NCI-H187 (cell line): ENCODE results near the gene SPDYE8.
"Not testable (repeated sequence)": the region's sequence is repeated elsewhere in the genome, so short reads cannot be mapped to it uniquely, and the experiment has no call there.

Experiments used
- DNase-seq, 2 experiments: peaks; one replicate each; lab custom pipeline; 2025; lab: John Stamatoyannopoulos, UW

SPDYE8 gene, protein sequence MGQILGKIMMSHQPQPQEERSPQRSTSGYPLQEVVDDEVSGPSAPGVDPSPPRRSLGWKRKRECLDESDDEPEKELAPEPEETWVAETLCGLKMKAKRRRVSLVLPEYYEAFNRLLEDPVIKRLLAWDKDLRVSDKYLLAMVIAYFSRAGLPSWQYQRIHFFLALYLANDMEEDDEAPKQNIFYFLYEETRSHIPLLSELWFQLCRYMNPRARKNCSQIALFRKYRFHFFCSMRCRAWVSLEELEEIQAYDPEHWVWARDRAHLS

GRCh38 chr7:73029666-73030065 is at the start of gene SPDYE8:
Gene SPDYE8, minus strand, starts transcription at chr7:73029766. Its CDS starts 1,800 bp downstream, at chr7:73027966.
- not testable (repeated sequence) for DNase-seq

DNA sequence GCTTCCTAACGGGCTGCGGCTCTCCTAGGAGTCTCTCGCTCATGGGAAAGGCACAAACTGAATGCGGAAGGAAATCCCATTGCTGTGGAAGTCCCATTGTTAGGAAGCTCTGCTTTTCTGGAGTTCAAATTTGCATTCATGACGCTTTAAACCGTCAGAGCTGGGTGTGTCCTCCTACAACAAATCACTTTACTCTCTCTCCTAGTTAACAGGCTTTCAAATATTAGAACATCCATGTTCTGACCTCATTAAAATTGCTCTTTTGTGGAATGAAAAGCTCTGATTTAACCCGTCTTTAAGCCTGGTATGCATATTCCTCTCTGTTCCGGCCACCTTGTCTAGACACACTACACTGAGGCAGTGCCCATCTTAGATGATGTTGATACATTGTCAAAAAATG is 28.2 kb upstream of the SPDYE8 start, which contains the start of gene SPDYE11:
Gene SPDYE11 (minus strand): TSS at position 101 of the 400 bp plus-strand sequence. CDS start 1,800 bp downstream, outside the sequence.
- not testable (repeated sequence) for DNase-seq

GRCh38 chr7:73006491-73006890 is 23.1 kb downstream of the SPDYE8 start:
- DNase-seq: not testable (repeated sequence)

DNA sequence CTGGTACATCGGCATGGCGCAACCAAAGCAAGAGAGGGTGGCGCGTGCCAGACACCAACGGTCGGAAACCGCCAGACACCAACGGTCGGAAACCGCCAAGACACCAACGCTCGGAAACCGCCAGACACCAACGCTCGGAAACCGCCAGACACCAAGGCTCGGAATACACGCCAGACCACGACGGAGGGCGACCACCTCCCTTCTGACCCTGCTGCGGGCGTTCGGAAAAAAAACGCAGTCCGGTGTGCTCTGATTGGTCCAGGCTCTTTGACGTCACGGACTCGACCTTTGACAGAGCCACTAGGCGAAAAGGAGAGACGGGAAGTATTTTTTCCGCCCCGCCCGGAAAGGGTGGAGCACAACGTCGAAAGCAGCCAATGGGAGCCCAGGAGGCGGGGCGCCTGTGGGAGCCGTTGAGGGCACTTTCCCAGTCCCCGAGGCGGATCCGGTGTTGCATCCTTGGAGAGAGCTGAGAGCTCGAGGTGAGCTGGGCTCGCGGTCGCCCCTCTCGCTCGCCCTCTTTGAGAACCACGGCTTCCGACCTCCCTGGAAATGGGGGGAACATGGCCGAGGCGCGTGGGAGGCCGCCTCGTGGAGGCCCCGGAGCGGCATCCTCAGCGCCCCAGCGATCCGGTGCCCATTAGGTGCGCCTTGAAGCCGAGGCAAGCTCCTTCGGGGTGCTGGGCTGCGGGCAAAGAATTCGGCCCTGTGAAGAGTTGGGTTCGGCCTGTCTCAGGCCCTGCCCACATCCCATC is 23.7 kb downstream of the SPDYE8 start:
- DNase-seq: not testable (repeated sequence)

DNA sequence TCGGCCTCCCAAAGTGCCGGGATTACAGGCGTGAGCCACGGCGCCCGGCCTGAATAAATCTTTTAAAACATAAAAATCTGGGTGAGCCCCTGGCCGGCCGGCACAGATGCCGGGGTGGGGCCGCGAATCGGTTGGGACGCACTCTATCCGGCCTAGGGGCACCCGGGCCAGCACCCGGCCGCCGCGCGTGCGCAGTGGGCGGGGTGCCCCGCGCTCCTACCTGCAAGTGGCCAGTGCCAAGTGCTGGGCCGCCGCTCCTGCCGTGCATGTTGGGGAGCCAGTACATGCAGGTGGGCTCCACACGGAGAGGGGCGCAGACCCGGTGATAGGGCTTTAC is 24.2 kb downstream of the SPDYE8 start:
- DNase-seq: not testable (repeated sequence)

- not testable (repeated sequence) for DNase-seq
Observed at GRCh38 chr7:72997887-72998468, 31.6 kb downstream of the SPDYE8 start.

- DNase-seq: not testable (repeated sequence)
Observed at GRCh38 chr7:72997447-72997846, 32.1 kb downstream of the SPDYE8 start.

GRCh38 chr7:72995484-72995883 is 34.1 kb downstream of the SPDYE8 start:
- DNase-seq: not testable (repeated sequence)

- not testable (repeated sequence) for DNase-seq
Observed at GRCh38 chr7:72990146-72990913, 39.2 kb downstream of the SPDYE8 start.

DNA sequence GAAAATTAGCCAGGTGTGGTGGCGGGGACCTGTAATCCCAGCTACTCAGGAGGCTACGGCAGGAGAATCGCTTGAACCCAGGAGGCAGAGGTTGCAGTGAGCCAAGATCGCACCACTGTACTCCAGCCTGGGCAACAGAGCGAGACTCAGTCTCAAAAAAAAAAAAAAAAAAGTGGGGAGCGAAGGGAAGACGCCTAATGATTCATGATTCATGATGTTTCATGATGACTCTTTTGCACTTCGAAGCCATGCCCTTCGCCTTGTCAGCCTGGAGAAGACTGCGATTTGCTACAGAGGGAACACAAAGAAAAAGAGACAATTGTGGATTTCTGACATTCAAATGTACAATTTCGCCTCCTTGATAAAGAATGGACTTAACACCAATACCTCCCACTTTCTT is 47.5 kb downstream of the SPDYE8 start:
- not testable (repeated sequence) for DNase-seq

- not testable (repeated sequence) for DNase-seq
Observed at GRCh38 chr7:72980382-72980781, 49.2 kb downstream of the SPDYE8 start.

DNA sequence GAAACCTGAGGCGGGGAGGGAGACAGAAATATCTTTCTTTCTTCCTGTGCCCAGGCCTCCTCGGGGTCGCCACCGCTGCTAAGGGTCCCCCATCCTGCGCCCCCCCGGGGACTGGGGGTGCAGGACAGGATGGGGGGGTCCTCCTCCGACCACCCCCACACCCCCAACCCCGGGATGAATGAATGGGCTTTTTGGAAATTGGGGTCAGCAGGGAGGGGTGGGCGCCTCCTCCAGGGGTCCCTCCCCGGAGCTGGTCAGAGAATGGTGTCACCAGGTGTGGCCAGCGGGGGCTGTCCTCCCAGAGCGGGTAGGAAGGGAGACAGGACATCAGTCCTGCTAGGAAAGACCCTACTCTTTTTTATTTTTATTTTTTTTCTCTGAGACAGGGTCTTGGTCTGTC is 53.1 kb downstream of the SPDYE8 start:
- not testable (repeated sequence) for DNase-seq

- not testable (repeated sequence) for DNase-seq
Observed at GRCh38 chr7:72975656-72976286, 53.8 kb downstream of the SPDYE8 start.

- DNase-seq: not testable (repeated sequence)
Observed at GRCh38 chr7:72974781-72975180, 54.8 kb downstream of the SPDYE8 start.

DNA sequence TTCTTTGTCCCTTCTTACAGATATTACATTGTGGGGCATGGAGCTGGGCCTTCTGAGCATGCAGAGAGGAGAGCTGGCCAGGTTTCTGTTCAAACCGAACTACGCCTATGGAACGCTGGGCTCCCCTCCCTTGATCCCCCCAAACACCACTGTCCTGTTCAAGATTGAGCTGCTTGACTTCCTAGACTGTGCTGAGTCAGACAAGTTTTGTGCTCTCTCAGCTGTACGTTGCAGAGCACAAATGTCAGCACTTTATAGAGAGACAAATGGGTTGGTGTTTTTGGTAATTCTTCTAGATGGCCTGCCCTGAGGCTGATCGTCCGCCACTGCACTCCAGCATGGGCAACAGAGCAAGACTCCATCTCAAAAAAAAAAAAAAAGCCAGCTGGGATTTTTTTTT is 58.1 kb downstream of the SPDYE8 start:
- DNase-seq: not testable (repeated sequence)
